Hindlimb muscle (tissue), 1 donor: Measurements from ENCODE around the gene JSRP1. TPM values are rescaled to one million over a fixed set of nuclear protein-coding genes. Genes with fewer than 3 reads are reported as not detected.
A peak's percentile ranks its signal among the peaks of the same experiment; 100 is the strongest.

Source experiments
- DNase-seq: peaks from one replicate; pipeline ENCODE4 v3.0.0-alpha.2; 2013
- polyA plus RNA-seq: library from polyadenylated mRNA; unstranded; fragments of 120-200 nt; gene quantifications from one replicate; pipeline ENCODE4 v1.2.1, GENCODE V29; 2013; ENCODE audit not compliant: insufficient read length

JSRP1 gene
- polyA plus RNA-seq, 1 donor = 111 TPM

DNA sequence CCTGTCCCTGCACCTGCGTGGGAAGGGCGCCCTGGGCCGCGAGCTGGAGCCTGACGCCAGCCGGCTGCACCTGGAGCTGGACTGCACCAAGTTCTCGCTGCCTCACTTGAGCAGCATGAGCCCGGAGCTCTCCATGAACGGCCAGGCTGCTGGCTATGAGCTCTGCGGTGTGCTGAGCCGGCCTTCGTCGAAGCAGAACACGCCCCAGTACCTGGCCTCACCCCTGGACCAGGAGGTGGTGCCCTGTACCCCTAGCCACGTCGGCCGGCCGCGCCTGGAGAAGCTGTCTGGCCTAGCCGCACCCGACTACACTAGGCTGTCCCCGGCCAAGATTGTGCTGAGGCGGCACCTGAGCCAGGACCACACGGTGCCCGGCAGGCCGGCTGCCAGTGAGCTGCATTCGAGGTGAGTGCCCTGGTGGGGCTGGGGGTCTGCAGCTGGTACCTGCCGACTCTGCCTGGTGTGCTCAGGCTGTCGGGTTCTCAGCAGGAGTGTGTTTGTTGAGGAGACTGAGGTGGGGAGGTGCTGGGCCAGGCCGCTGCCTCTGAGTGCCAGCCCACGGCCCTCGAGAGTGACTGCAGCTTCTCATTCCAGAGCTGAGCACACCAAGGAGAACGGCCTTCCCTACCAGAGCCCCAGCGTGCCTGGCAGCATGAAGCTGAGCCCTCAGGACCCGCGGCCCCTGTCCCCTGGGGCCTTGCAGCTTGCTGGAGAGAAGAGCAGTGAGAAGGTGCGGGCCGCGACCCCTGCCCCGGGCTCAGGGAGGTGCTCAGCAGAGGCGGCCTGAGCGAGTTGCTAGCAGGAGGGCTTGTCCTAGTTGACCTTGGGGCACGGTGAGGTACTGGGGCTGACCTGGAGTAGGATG is 39.6 kb downstream of the JSRP1 start:
- DNase-seq = no peak

DNA sequence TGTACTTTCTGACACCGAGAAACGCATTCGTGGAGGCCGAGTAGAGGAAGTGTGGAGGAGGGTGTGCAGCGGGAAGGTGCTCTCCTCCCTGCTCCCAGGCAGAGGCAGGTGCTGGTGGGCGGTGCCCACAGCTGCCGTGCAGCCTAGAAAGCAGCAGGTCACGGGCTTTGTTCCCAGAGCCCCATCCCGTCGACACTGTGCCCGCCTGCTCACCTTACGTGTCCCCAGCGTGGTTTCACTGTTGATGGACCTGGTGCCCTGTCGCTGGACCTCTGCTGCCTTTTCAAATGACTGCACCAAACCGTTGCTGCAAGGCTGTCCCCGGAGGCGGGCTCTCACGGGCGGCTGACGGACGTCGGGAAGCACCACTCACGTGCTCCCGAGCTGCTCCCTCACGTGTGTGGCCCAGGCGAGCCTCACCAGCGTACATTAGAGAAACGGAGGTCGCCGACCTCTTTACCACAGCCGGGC is 40.9 kb downstream of the JSRP1 start:
- no peak for DNase-seq

DNA sequence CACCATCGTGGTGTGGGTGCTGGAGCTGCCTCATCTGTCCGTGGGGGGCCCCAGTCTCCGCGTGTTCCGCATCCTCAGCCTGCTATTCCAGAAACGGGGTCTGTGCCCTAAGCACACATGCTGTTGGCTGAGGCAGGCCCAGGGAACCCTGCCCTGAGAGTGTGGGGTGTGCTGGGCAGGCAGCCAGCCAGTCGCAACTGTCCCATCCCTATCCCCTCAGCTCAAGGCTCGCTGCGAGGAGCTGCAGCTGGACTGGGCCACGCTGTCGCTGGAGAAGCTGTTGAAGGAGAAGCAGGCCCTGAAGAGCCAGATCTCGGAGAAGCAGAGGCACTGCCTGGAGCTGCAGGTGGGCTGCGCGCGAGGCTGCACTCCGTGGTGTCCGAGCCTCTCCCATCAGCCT is 42.0 kb downstream of the JSRP1 start:
- peak; percentile 69 for DNase-seq

DNA sequence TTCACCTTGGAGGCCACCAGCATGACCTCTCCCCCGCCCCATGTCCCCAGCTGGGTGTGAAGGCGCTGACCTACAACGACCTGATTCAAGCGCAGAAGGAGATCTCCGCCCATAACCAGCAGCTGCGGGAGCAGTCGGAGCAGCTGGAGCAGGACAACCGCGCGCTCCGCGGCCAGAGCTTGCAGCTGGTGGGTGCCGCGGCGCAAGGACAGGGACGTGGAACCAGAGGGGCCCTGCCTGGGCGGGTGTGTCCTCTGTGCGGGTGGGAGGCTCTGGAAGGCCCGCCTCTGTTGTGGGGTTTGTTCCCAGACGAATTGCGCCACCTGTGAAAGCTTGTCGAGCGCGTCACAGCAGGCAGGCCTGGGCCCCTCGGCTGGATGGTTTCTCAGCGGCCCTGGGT is 42.4 kb downstream of the JSRP1 start:
- DNase-seq = peak; percentile 77

DNA sequence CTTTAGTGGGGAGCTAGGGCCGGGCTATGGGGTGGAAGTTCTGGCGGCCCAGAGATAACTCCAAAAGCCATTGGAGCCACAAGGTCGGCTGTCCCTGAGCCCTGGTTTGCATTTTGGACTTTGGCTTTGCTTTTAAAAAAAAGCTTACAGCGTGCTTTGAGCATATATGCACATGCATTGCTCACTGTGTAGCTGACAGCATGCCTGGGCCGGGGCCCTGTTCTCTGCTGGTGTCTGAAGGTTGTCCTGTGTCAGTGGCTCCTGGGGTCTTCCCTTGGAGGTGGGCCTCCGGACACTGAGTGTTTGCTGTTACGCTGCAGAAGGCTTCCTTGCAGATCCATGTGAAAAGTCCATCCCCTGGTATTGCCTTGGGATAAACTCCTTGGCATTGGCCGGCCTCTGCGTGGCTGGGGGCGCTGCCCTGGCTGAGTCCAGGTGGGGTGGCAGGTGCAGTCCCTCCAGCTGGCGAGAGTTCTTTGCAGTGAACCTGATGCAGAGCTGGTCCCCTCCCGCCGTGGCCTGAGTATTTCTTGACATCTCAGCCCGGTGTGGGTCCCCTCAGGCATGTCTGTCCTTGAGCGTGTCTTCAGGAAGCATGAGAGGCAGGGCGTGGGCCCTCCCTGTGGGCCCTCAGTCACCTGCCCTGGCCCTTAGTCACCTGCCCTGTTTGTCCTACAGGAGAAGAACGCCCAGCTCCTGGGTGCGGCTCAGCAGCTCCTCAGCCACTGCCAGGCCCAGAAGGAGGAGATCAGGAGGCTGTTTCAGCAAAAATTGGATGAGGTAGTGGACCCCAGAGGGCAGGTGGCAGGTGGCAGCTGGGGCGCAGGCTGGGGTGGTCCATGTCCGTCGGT is 43.1 kb downstream of the JSRP1 start:
- no peak for DNase-seq

DNA sequence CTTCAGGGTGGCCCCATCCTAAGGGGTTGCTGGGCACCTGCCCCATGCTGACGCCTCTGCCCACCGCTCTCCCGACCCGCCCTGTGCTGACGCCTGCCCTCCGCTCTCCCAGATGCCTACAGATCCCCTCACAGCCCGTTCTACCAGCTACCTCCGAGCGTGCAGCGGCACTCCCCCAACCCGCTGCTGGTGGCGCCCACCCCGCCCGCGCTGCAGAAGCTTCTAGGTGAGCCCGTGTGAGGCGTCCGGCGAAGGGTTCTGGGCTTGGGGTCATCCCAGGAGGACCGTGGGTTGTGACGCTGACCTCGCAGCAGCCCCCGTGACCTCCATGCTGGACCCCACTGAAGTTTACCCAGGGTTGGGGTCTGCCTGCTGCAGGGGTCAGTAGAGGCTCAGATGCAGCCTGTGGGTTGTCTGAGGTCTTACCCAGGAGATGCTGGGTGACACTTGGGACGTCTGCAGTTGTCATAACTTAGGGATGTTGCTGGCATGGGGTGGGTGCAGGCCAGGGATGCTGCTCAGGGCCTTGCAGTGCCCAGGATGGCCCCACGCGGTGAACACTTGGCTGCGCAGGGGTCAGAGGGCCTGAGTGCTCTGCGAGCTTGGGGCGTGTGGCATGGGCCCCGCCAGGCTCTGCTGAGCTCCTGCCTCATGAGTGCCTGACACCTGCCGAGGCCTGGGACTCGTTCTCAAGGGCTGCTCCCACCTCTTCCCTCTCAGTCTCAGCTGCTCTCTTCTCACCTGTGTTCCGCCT is 45.1 kb downstream of the JSRP1 start:
- no peak for DNase-seq

DNA sequence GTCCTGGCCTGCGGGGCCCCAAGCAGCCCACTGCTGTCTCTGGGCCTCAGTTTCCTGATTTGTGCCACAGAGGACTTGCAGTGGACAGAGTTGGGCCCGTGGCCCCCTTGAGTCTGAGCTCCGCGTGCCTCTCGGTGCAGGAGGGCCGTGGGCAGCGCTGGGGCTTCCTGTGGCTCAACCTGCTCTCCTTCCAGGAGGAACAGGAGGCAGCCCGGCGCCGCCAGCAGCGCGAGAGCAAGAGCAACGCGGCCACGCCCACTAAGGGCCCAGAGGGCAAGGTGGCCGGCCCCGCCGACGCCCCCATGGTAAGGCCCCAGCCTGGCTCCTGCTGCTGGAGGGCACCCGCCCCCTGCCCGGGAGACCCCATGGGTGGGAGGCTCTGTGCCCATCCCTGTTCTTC is 46.0 kb downstream of the JSRP1 start:
- no peak for DNase-seq

DNA sequence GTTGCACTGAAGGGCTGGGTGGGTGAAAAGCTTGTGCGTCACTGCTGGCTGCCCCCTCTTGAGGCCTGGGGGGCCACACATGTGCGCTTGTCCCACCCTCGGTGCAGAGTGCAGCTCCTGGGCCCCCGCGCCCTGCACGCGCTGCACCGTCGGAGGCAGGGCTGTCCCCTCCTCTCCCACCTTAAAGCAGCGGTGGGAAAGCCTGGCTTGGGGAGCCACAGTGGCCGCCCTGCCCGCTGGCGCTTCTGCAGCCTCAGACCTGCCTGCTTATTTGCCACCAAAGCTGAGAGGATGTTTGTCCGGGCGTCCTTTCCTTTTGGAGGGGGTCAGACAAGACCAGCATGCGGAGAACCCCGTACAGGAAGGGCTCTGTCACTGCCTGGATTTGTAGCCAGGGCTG is 46.8 kb downstream of the JSRP1 start:
- no peak for DNase-seq

DNA sequence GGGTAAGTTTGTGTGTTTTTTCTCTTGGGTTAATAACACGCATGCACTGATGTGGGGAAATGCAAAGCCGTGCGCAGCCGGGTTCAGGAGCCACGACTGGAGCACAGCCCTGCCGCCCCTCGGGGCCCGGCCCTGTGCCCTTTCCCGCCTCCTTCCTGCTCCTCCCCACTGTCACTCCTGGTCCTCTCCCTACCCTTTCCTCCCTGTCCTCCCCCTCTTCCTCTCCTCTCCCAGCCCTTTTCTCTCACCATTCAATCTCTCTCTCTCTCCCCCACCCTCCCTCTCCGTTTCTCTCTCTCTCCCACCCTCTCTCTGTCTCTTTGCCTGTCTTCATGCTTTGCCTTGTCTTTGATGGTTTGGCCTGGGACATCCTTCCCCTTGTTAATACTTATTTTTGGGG is 47.2 kb downstream of the JSRP1 start:
- no peak for DNase-seq

DNA sequence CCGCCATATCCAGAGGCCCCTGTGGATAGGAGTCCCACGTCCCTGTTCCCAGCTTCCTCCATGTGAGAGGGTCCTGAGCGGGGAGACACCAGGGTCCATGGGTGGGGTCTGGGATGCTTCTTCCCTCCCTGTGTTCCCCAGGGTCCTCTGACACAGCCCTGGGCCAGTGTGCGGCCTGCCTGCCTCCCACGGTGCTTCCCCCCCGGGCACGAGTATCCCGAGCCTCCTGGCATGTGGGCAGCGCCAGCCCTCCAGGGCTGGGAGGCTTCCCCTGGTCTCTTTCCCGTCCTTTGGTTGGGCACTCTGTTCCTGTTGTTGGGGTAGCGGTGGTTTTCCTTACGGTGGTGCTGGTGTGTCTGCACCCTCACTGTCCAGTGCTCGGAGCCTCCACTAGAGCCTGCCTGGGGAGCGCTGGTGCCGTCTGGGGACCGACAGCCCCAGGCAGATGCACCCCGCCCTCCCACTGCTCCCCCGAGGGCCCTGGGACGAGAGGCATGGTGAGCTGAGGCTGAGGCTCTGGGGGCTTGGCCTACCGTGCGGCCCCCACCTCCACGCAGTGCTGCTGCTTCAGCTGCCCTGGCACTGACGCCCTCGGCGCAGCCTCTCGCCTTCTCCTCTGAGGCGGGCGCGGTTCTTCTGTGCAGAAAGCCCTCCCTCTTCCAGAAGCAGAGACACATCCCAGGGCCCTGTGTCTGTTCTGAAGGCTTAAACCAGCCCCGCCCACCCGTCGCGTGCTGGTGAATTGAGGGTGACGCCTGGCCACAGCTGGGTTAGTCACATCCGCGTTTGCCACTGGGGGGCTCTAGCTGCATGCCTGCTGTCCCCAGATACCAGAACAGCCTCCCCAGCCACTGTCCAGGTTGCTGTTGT is 48.0 kb downstream of the JSRP1 start:
- peak; percentile 59 for DNase-seq

DNA sequence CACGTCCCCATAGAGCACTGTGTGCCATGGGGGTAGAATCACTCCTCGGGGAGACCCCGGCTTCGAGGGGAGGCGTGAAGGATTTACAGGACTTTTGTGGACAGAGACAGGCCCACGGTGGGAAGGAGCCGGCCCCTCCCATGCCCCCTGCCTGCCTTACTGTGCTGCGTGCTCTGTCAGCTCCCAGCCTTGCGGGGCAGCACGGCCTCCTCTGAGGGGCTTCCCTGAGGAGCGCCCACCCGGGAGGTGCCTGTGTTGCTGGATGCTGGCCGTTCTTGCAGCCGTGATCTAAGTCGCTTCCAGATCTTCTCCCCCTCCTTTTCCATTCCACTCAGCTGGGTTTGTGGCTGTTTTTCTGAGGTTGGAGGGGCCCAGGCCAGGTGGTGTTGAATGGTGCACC is 49.2 kb downstream of the JSRP1 start:
- DNase-seq = no peak

DNA sequence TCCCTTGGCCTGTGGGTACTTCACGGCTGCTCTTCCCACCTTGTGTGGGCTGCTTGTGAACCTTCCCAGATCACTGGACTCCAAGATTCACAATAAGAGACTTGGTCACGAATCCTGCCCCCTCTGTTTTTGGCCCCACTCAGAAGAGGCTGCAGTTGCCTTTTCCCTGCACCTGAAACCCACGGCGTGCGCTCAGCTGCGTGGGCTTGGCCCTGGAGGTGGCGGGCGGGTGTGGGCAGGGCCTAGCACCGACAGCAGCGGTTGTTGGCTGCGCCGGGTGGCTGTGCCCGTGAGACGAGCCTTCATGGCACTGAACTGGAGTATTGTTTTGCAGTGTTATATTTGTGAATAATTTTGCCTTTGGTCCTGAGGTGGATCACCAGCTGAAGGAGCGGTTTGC is 53.9 kb downstream of the JSRP1 start:
- no peak for DNase-seq

Other genes starting within 250 kb of the JSRP1 start
- gene BTBD2, start 240.7 kb downstream of the JSRP1 start, polyA plus RNA-seq = 83.9 TPM
- gene MKNK2, start 205.2 kb downstream of the JSRP1 start, polyA plus RNA-seq = 116 TPM
- gene MOB3A, start 160.1 kb downstream of the JSRP1 start, polyA plus RNA-seq = 18.3 TPM
- 2.9 TPM for gene IZUMO4, start 159.5 kb downstream of the JSRP1 start, polyA plus RNA-seq
- 66.5 TPM for gene AP3D1, start 104.9 kb downstream of the JSRP1 start, polyA plus RNA-seq
- gene DOT1L, start 92.5 kb downstream of the JSRP1 start, polyA plus RNA-seq = 24.7 TPM
- gene PLEKHJ1, start 20.1 kb downstream of the JSRP1 start, polyA plus RNA-seq = 77.7 TPM
- gene SF3A2, start 19.6 kb downstream of the JSRP1 start, polyA plus RNA-seq = 78.2 TPM
- gene AMH, start 7.1 kb downstream of the JSRP1 start, polyA plus RNA-seq = 8.1 TPM
- not detected for gene PEAK3, start 25.8 kb upstream of the JSRP1 start, polyA plus RNA-seq
- 0.14 TPM for gene LINGO3, start 51.7 kb upstream of the JSRP1 start, polyA plus RNA-seq
- gene LSM7, start 72.2 kb upstream of the JSRP1 start, polyA plus RNA-seq = 71.7 TPM
- 52.5 TPM for gene SPPL2B, start 72.3 kb upstream of the JSRP1 start, polyA plus RNA-seq
- 0.67 TPM for gene TMPRSS9, start 103.8 kb upstream of the JSRP1 start, polyA plus RNA-seq
- gene TIMM13, start 171.2 kb upstream of the JSRP1 start, polyA plus RNA-seq = 98.0 TPM
- gene LMNB2, start 200.5 kb upstream of the JSRP1 start, polyA plus RNA-seq = 69.3 TPM
- 8.3 TPM for gene GADD45B, start 219.7 kb upstream of the JSRP1 start, polyA plus RNA-seq